HL-60 (cell line): ENCODE measurements around the gene WWOX.

Experiments
- DNase-seq, 2 experiments: peaks; one replicate each; pipeline ENCODE4 v3.0.0-alpha.2; 2010 to 2020; ENCODE audit warnings: low read depth in 1 of 2, low spot score in 1 of 2
- H3K27ac ChIP-seq: fragments of 250-450 bp; sonication (Bioruptor Pico); replicated peaks from 2 replicates; pipeline ENCODE4 v1.5.1; 2020; ENCODE audit warnings: mild to moderate bottlenecking, moderate library complexity
- H3K27me3 ChIP-seq: fragments of 250-450 bp; sonication (Bioruptor Pico); 2 replicates; pipeline ENCODE4 v1.5.1; 2021; ENCODE audit warnings: mild to moderate bottlenecking, moderate library complexity; ENCODE audit not compliant: insufficient read depth, poor library complexity, severe bottlenecking
- H3K4me3 ChIP-seq: replicated peaks from 2 replicates; pipeline ENCODE4 v1.5.1; 2011; ENCODE audit warnings: mild to moderate bottlenecking, control low read depth, low read length; ENCODE audit not compliant: insufficient read depth
- CTCF ChIP-seq: IDR thresholded peaks from one replicate; pipeline ENCODE4 v1.5.1; 2011; ENCODE audit warnings: low read length, control low read depth, inconsistent platforms; ENCODE audit not compliant: insufficient read depth
- GABPA ChIP-seq: IDR thresholded peaks from 2 replicates; pipeline ENCODE4 v1.6.1; 2012; ENCODE audit warnings: low read depth
- POLR2AphosphoS5 ChIP-seq: IDR thresholded peaks from 2 replicates; pipeline ENCODE4 v1.6.1; 2012; ENCODE audit warnings: low read depth
- REST ChIP-seq: IDR thresholded peaks from 2 replicates; pipeline ENCODE4 v1.6.1; 2012; ENCODE audit warnings: low read depth; ENCODE audit not compliant: insufficient replicate concordance
- SPI1 ChIP-seq: IDR thresholded peaks from 2 replicates; pipeline ENCODE4 v1.6.1; 2012; ENCODE audit warnings: low read depth, mild to moderate bottlenecking, borderline replicate concordance

WWOX gene

GRCh38 chr16:78474762-78475161, 375.3 kb downstream of the WWOX start:
- TF ChIP-seq SPI1 (no peak), CTCF (no peak), POLR2AphosphoS5 (no peak), GABPA (no peak), REST (no peak)
- Histone ChIP-seq H3K27me3 (no peaks in the 10 kb centered on the region), H3K27ac (no peak overlapping the region), H3K4me3 (no peak overlapping the region)
- no peak for DNase-seq

GRCh38 chr16:78476615-78477014, 377.2 kb downstream of the WWOX start:
- Histone ChIP-seq H3K27me3 (no peaks in the 10 kb centered on the region), H3K27ac (no peak overlapping the region), H3K4me3 (no peak overlapping the region)
- no peak for TF ChIP-seq SPI1
- TF ChIP-seq CTCF, result no peak
- TF ChIP-seq REST, result no peak
- TF ChIP-seq POLR2AphosphoS5, result no peak
- DNase-seq, result no peak

GRCh38 chr16:78478267-78478861, 378.9 kb downstream of the WWOX start:
- Histone ChIP-seq H3K27ac (no peak overlapping the region), H3K4me3 (no peak overlapping the region), H3K27me3 (no peaks in the 10 kb centered on the region)
- DNase-seq, result no peak
- TF ChIP-seq POLR2AphosphoS5, result no peak
- no peak for TF ChIP-seq GABPA
- no peak for TF ChIP-seq SPI1
- TF ChIP-seq REST, result no peak
- TF ChIP-seq CTCF, result no peak
